Frontal cortex (tissue), 4 donors: Measurements from ENCODE around the gene EFHB. TPM values are rescaled to one million over a fixed set of nuclear protein-coding genes. Genes with fewer than 3 reads are reported as not detected.
A peak's percentile ranks its signal among the peaks of the same experiment; 100 is the strongest.
"Not testable (repeated sequence)": the region's sequence is repeated elsewhere in the genome, so short reads cannot be mapped to it uniquely, and the experiment has no call there.

Experiments used
- DNase-seq, 2 donors: peaks; one replicate each; pipeline ENCODE4 v3.0.0; 2012; ENCODE audit warnings: low spot score in 2 of 2
- FAIRE-seq: peaks from 2 replicates; lab custom pipeline; 2012; peaks lifted over from hg19 to GRCh38; lab: Jason Lieb, UNC
- total RNA-seq: library from RNA; depleted of rRNA; stranded (reverse); fragments of >200 nt; gene quantifications from one replicate; pipeline ENCODE4 v1.2.3, GENCODE V29; 2014
- donor health status: control.
- donor health status: control.
- donor health status: control.

The EFHB gene
- total RNA-seq, 1 donor from 2014 or later = 0.41 TPM

DNA sequence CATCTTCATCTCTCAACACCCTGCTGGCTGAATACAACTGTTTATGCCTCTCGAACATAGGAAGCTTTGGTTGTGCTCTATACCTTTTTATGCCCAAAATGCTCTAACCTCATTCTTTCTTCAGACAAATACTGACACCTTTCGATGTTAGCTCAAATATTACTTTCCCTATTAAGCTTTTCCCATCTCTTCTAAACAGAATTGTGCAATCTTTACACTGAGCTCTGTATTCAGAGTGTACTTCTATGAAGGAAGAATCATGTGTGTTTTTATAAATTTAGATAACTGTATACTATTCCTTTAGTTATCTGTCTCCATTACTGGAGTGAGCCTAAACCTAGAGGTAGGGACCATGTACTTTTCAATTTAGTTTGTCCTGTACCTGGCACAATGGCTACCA lies 1.6 kb downstream of the EFHB start:
- FAIRE-seq (no peak), DNase-seq (no peak)

DNA sequence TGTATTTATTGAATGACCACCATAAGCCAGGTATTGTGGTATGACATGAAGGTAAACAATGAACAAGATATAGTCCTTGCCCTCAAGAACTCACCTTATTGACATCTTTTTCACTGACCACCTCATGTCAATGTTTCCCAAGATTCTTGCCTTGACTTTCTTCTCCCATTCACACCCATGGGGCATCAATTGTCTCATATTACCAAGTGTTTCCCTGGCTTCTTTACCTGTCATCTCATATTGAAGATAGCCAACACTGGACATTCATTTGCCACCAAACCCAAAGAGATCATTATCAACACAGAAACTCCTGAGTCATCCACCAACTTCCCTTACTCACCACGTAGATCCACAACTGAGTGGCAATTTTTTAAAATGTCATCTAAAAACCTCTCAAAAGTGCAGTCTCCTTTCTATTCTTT lies 2.2 kb downstream of the EFHB start:
- FAIRE-seq = no peak

DNA sequence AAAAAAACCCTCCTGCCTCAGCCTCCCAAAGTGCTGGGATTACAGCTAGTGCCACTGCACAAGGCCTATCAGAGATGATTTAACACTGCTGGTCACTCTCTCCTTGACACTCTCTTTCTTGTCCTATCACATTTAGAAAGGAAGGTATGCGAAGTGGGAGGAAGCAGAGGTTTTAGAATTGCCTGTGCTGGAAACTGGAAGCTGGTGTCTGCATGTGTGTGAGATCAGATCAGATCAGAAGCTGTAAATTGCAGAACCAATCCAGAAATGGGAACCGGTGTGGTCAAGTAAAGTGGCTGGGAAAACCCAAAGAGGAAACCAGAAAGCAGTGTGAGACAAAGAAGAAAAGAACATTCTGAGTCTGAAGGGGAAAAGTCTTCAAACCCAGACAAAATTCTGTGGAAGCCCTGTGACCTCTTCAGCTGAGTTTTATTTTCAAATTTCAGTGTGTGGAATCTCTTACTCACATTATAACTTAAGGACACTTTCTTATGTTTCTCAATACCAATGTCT lies 2.8 kb downstream of the EFHB start:
- no peak for FAIRE-seq
- no peak for DNase-seq

More for the DNA sequence above, 2.2 kb downstream of the EFHB start:
- no peak for DNase-seq

DNA sequence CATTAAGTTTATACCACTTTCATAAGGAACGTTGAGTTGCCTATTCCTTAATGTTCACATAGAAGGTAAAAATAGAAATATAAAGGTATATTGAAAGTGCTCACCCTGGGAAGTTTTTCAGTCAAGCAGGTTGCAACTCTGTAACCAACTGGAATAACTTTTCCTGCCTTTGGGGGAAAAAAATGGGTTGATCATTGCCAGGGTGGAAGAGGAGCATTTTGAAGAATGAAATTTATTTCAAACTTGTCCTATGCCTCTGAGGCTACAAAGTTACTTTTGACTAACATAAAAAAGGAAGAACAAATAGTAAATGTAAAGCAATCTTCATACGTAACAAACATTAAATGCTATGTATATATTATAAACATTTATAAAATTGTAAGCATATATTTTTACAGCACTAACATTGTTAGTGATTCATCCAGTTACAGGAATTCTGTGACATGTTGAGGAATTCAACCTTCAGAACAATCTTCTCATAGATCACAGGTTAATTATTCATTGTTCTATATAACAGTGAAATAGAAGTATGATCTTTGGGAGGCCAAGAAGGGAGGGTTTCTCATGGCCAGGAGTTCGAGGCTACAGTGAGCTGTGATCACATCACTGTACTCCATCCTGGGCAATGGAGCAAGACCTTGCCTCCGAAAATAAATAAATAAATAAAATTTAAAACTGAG lies 13.5 kb downstream of the EFHB start:
- no peak for FAIRE-seq
- no peak for DNase-seq

DNA sequence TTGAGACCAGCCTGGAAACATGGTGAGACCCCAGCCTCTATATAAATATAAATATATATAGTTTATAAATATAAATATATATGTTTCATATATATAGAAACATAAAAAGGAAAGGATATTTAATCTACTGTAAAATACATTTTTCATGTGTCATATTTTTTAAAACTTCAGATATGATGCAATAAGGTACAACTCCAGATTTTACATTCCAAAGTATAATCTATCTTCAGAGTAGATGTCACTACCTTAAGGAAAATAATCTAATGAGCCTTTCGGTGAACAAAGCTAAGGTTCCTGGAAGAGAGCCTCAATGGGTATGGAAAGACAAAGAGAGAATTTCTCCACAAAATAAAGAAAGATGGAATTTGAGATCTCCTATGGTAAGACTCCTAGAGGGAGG lies 16.9 kb downstream of the EFHB start:
- DNase-seq = no peak
- no peak for FAIRE-seq

DNA sequence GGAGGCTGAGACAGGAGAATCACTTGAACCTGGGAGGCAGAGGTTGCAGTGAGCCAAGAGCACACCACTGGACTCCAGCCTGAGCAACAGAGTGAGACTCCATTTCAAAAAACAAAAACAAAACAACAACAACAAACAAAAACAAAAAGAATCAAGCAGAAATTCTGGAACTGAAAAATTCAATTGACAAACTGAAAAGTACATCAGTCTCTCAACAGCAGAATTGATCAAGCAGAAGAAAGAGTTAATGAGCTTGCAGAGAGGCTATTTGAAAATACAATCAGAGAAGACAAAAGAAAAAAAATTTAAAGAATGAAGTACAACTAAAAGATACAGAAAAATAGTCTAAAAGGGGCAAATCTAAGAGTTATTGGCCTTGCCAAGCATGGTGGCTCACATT lies 22.6 kb downstream of the EFHB start:
- DNase-seq (no peak), FAIRE-seq (no peak)

DNA sequence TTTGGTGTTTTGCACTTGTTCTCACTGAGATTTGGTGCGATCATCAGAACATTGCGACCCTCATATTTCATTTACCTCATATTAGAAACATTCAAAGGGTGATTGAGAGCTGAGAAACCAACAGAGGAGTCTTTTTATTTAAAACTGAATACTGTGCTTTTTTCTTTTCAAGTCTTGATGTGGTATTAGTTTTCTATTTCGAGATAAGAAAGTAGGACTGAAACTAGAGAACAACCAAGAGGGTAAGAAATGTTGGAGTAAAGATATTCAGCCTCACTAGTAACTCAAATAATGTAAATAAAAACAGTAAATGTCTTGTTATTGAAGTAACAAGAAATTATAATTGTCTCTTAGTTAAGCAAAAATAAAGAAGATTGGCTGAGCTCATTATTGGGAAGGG lies 26.5 kb downstream of the EFHB start:
- DNase-seq (no peak), FAIRE-seq (no peak)

DNA sequence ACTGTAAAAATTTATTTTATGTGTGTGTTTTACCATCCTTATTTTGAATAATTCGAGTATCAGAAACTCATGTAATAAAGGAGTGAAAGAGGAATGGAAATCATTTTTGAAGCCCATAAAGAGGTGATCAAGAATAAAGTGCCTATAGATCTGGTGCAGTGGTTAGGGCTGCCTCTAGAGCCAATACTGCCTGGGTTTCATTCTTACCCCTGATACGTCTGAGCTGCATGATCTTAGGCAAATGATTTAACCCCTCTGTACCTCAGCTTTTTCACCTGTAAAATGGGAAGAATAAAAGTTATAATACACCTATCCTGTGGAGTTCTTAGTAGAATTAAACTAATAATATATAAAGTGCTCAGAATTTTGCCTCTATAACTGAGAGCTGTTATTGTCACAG lies 30.4 kb downstream of the EFHB start:
- no peak for FAIRE-seq

DNA sequence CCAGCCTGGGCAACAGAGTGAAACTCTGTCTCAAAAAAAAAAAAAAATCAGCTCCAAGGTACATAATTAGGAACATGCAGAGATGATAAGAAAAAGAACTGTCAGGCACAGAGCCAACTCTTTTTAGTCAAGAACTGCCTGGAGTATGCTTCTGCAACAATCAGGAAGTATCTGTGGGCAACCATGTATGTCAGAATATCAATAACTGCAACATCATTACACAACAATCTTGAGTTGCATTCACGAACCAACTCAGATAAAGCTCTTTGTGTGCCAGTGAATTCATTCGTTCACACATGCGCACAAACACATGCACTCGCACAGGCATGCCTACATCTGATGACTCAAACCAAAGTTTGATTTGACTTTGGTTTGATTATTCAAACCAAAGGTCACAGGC lies 32.1 kb downstream of the EFHB start:
- DNase-seq = no peak
- FAIRE-seq = no peak

More for the DNA sequence above, 30.4 kb downstream of the EFHB start:
- DNase-seq = no peak

DNA sequence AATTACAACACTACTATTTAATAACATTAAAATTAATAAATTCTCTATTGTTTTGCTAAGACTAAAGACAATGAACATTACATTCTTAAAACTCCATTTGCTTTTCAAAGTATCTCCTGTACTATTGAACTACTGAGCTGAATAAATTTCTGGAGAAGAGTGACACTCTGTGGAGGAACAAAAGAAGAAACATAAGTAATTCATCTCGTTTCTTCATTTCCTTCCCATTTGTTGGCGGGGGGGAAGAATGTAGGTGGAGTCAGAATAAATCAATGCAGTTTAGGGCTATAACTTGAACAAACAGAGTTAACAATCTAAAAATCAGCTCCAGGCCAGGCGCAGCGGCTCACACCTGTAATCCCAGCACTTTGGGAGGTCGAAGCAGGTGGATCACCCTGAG lies 32.7 kb downstream of the EFHB start:
- no peak for FAIRE-seq

DNA sequence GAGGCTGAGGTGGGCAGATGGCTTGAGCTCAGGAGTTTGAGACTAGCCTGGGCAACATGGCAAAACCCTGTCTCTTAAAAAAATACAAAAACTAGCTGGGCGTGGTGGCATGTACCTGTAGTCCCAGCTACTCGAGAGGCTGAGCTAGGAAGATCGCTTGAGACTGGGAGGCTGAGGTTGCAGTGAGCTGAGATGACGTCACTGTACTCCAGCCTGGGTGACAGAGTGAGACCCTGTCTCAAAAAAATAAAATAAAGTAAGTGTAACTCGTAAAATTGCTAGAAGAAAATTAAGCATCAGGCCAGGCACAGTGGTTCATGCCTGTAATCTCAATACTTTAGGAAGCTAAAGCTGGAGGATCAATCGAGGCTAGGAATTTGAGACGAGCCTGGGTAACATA lies 34.2 kb downstream of the EFHB start:
- not testable (repeated sequence) for DNase-seq, FAIRE-seq

More for the DNA sequence above, 32.7 kb downstream of the EFHB start:
- DNase-seq = no peak

DNA sequence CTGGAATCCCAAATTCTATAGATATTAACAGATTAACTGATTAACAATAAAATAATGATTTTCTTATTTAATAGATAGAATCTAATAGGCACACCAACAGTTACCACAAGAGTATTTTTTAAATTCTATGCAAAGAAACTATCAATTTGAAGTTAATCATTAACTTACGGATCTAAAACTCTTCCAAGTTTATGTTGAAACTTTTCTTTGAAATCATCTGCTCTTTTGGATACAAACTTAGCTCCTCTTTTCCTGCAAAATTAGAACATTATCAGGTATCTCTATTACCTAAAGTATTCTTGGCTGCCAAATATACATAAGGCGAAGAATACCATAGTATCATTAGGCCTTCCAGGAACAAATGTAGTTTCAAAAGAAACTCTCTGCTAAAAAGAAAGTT lies 34.8 kb downstream of the EFHB start:
- FAIRE-seq = no peak

DNA sequence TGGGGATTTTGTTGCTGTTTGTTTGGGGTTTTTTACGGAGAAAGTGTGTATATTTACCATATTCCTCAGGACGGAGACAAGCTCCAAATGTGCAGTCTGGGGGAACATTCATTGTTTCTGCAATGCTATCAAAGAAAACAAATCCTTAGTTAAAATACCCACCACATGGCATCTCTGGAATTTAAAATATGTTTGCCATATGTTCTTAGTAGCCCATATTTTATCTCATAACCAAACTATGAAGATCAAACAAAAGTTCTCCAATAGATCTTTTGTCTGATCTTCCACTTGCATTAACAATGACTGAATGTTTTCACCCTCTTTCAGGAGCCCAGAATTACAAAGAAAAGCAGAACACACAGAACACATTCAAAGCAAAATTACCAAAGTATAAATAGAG lies 35.3 kb downstream of the EFHB start:
- DNase-seq (no peak), FAIRE-seq (no peak)

More for the DNA sequence above, 34.8 kb downstream of the EFHB start:
- DNase-seq = no peak

DNA sequence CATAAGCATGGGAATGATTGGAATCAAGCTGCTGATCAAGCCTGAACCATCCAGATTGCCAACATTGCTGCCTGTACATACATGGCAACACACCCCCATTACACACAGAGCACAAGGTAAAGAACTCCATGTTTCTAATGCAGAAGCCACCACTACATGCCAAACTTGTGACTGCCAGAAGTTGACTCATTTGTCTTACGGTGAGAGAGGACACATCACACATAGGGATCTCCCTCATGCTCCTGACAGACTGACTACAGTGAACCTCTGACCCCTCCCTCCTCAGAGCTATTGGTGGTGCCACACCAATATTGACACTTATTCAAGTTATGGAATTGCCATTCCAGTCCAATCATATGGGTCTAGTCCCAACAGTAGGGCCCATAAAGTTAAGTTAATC lies 42.3 kb downstream of the EFHB start:
- FAIRE-seq = no peak
- no peak for DNase-seq

DNA sequence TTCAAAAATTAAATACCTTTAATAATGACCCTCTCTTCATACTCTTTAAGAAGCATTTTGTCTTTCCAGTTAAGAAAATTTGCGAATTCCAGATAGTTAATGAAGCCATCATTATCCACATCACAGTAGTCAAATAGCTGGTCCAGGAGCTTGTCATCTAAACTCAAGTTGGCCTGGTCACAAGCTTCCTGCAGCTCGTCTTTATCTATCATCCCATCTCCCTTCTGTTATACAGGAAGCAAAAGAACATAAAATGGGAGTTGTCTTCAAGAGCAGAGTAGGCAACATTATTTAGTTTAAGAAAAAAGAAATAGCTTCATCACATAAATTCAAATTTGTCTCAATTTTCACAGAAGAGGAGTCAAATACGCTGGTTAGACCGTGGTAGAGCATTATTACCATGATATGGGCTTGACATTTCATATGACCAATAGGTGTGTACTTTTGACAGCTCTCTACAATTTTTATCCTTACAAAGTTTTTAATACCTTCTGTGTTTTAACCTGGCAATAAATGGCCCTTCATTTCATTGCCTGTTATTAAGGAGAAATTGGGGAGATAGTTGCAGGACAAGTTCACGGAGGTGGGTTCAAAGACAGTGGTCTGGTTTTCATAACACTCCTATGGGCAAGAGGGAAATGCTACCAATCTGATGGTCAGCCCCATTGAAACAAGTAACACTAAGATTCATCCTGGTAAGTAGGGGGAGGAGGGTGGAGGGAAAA lies 45.4 kb downstream of the EFHB start:
- no peak for DNase-seq
- FAIRE-seq = no peak

DNA sequence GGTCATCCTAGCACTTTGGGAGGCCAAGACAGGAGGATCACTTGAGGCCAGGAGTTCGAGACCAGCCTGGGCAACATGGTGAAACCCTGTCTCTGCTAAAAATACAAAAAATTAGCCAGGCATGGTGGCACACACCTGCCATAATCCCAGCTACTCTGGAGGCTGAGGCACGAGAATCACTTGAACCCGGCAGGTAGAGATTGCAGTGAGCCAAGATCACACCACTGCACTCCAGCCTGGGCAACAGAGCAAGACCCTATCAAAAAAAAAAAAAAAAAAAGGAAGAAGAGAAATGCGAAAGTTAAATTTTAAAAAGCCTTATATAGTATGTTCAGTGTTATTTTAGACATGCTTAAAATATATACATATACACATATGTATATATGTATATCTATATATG lies 46.9 kb downstream of the EFHB start:
- DNase-seq, FAIRE-seq: not testable (repeated sequence)

DNA sequence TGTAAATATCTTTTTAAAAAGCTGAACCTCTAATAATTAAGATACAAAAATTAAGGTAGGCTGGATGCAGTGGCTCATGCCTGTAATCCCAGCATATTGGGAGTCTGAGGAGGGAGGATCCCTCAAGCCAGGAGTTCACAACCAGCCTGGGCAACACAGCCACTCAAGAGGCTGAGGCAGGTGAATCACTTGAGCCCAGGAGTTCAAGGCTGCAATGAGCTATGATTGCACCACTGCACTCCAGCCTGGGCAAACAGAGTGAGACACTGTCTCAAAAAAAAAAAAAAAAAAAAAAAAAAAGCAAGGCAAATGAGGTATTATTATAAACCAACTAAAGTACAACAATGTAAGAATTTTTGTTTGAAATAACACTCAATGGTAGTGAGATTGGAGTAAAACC lies 47.6 kb downstream of the EFHB start:
- FAIRE-seq (no peak), DNase-seq (no peak)

DNA sequence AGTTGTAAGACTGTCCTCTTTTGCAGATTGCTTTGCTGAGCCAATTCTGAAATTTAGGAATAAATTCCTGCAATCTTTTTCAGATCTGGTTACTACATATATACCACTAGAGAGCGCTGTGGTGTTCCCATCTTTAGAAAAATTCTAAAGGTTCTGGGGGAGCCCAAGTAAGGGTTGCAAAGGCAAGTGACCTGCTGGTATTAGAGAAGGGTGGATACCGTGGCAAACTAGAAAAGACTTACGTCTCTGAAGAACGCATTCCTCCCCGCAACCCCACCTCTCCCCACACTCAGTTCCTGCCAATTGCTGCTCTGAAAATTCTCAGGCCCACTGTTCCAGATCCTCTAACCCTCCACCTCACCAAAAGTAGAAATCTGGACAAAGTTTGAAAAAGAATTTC lies 48.5 kb downstream of the EFHB start:
- no peak for FAIRE-seq
- peak in 1 of 2 donors; percentile 22 for DNase-seq

DNA sequence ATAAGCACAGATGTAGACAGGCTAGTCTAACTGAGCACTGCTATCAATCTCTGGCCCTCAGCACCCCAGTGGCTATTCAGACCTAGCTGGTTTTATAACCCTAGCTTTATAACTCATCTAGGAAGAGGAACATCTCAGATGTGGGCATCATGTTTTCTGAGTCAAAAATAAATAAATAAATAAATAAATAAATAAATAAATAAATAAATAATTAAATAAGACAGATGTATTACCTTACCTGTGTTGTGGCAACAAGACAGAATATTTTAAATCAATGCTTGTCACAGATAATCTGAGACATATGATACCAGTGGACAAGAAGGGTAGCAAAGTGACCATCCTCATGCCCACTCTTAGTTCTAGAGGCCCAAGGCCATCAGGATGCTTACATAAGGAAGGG lies 52.2 kb downstream of the EFHB start:
- FAIRE-seq = no peak
- DNase-seq = no peak

DNA sequence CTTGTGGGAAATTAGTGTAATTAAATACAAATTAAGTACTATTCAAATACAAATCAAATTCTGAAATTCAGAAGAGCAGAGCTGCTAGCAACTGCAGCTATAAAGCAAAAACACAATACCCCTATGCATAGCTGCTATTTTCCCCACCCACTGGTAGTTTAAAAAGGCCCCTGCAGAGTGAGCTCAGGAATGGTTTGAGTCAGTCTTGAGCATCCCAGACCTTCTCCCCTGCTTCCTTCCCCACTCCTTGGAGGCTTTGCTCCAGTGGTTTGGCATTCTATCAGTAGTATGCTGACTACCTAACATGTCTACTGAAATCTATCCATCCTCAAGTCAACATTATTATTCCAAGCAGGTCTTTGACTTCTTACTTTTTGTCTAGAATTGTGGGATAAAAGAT lies 53.0 kb downstream of the EFHB start:
- no peak for DNase-seq
- no peak for FAIRE-seq

DNA sequence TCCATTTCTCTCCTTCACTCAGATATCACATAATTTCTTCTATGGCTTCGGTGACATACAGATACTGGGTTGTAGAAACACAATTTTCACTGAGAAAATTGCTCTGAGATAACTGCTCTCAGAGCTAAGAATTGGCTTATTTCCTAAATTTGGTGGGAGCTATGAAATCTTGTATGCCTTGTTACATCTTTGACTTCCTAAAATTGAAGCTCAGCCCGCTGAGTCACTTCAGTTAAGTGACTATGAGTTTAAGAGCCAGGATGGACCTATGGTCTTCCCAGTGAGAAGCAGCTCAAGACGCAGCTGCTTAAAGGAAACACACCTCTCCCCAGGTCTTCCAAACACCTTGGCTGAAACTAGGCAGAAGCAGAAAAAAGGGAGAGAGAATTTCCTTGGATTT lies 56.4 kb downstream of the EFHB start:
- FAIRE-seq (no peak), DNase-seq (no peak)
